DND-41 (cell line): ENCODE measurements around the gene NSD1.

Source experiments
- ATAC-seq: fragments of 200-7000 bp; cut with Tn5 transposase; 3 replicates; pipeline ENCODE4 v1.9.1; 2021; ENCODE audit warnings: low read depth; ENCODE audit not compliant: insufficient read depth
- DNase-seq: peaks from one replicate; pipeline ENCODE4 v3.0.0-alpha.2; 2020
- H2AFZ ChIP-seq: 2 replicates; pipeline ENCODE4 v1.6.0; 2012; ENCODE audit warnings: low read depth, low read length
- H3K27ac ChIP-seq: 2 replicates; pipeline ENCODE4 v1.5.1; 2012; ENCODE audit warnings: low read length, inconsistent platforms
- H3K27me3 ChIP-seq: fragments of 200-600 bp; sonication (generic); 2 replicates; pipeline ENCODE4 v1.6.0; 2012; ENCODE audit warnings: low read length, mild to moderate bottlenecking, inconsistent platforms; ENCODE audit not compliant: insufficient read depth, poor library complexity
- H3K36me3 ChIP-seq: 2 replicates; pipeline ENCODE4 v1.5.1; 2012; ENCODE audit warnings: low read length, inconsistent platforms; ENCODE audit not compliant: insufficient read depth
- H3K4me1 ChIP-seq: 2 replicates; pipeline ENCODE4 v1.5.1; 2012; ENCODE audit warnings: mild to moderate bottlenecking, low read length; ENCODE audit not compliant: insufficient read depth
- H3K4me2 ChIP-seq: 2 replicates; pipeline ENCODE4 v1.6.0; 2012; ENCODE audit warnings: mild to moderate bottlenecking, moderate library complexity, low read length, inconsistent platforms; ENCODE audit not compliant: insufficient read depth
- H3K4me3 ChIP-seq, 2 experiments: fragments of 200-600 bp in 1 of 2; shearing (Covaris generic) in 1 of 2; 2 replicates each; pipeline ENCODE4 v1.5.1; 2012 to 2016; ENCODE audit warnings: inconsistent platforms in 2 of 2, low read length in 2 of 2, mild to moderate bottlenecking in 2 of 2, low read depth in 1 of 2, moderate library complexity in 1 of 2
- H3K79me2 ChIP-seq: 2 replicates; pipeline ENCODE4 v1.6.0; 2012; ENCODE audit warnings: low read length, inconsistent platforms; ENCODE audit not compliant: insufficient read depth
- H3K9ac ChIP-seq: 2 replicates; pipeline ENCODE4 v1.6.0; 2012; ENCODE audit warnings: low read depth, mild to moderate bottlenecking, inconsistent platforms, low read length, moderate library complexity
- H3K9me3 ChIP-seq: 2 replicates; pipeline ENCODE4 v1.5.1; 2012; ENCODE audit warnings: low read length, moderate library complexity, mild to moderate bottlenecking, inconsistent platforms; ENCODE audit not compliant: insufficient read depth, severe bottlenecking
- H4K20me1 ChIP-seq: 2 replicates; pipeline ENCODE4 v1.6.0; 2012; ENCODE audit warnings: low read length; ENCODE audit not compliant: insufficient read depth
- EZH2 ChIP-seq: IDR thresholded peaks from 3 replicates; pipeline ENCODE4 v1.6.1; 2012; ENCODE audit warnings: borderline replicate concordance, low read depth, mild to moderate bottlenecking, moderate library complexity, low read length, inconsistent platforms; ENCODE audit not compliant: severe bottlenecking
- TF ChIP-seq, protein P1 (sequence below): IDR thresholded peaks from 2 replicates; pipeline ENCODE4 v1.5.1; 2012; ENCODE audit warnings: borderline replicate concordance, low read length, moderate library complexity, mild to moderate bottlenecking; ENCODE audit not compliant: poor library complexity, severe bottlenecking; ENCODE audit errors: extremely low read depth

NSD1 gene

DNA sequence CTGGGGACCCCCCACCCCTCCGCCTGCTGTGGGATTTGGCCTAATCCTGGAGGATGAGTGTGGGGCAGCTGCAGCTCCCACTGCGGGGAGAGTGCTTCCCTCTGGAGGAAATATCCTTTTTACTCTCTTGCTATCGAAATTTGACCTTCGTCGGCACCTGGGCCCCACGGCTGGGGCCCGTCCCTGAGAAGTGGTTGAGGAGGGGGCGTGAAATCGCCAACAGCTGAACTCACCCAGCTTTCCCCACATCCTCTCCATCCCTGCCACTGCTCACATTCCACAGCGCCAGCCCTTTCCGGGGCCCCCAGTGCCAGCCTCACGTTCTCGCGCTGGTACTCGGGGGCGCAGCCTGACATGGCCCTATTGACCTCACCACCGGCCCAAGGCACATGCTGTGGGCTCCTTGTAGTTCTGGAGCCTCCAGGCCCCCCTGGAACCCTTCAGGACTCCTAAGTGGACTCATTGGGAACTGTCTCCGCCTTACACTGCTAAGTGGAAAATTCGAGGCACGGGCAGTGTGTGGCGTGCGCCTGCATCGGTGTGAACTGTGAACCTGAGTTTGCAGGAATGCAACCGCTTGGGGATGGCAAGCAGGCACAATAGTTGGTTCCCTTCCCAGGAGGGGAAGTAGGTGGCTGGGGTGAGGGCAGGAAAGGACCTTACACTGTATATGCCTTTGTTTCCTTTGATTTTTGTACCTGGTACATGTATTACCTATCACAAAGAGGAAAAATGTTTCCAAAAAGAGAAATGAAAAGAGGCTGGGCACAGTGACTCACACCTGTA is 27.7 kb upstream of the NSD1 start:
- ATAC-seq: no peak
- Histone ChIP-seq H3K79me2 (no peaks in the 10 kb centered on the region), H3K4me1 (no peaks in the 10 kb centered on the region), H3K4me2 (no peak overlapping the region), H2AFZ (no peak overlapping the region), H3K27me3 (no peaks in the 10 kb centered on the region), H3K9me3 (no peaks in the 10 kb centered on the region), H3K9ac (no peak overlapping the region), H3K4me3 (no peak overlapping the region), H4K20me1 (no peaks in the 10 kb centered on the region), H3K36me3 (no peaks in the 10 kb centered on the region), H3K27ac (no peak overlapping the region)
- TF ChIP-seq EZH2: no peak
- TF ChIP-seq, protein P1, sequence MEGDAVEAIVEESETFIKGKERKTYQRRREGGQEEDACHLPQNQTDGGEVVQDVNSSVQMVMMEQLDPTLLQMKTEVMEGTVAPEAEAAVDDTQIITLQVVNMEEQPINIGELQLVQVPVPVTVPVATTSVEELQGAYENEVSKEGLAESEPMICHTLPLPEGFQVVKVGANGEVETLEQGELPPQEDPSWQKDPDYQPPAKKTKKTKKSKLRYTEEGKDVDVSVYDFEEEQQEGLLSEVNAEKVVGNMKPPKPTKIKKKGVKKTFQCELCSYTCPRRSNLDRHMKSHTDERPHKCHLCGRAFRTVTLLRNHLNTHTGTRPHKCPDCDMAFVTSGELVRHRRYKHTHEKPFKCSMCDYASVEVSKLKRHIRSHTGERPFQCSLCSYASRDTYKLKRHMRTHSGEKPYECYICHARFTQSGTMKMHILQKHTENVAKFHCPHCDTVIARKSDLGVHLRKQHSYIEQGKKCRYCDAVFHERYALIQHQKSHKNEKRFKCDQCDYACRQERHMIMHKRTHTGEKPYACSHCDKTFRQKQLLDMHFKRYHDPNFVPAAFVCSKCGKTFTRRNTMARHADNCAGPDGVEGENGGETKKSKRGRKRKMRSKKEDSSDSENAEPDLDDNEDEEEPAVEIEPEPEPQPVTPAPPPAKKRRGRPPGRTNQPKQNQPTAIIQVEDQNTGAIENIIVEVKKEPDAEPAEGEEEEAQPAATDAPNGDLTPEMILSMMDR: no peak
- DNase-seq: no peak

DNA sequence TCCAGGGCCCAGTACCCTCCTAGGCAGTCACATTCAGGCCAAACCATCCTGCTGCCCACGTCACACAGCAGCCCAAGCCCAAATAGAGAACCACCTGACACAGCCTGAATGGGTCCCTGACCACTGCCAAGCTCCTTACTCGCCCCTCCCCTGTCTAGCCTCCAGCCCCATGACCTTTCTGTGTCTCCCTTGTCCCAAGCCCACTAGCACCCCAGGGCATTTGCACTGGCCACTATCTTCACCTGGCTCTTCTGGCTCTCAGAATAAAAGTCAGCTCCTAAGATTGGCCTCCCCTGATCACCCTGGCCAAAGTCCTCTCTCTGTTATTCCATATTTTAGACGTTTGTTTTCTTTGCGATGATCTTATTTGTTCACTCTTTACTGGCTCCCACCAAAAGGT is 26.4 kb upstream of the NSD1 start:
- DNase-seq: no peak
- no peak overlapping the region for H3K9ac ChIP-seq
- no peak overlapping the region for H3K4me2 ChIP-seq
- no peak for ATAC-seq
- no peaks in the 10 kb centered on the region for H3K27me3 ChIP-seq
- no peak overlapping the region for H3K4me3 ChIP-seq
- no peak overlapping the region for H2AFZ ChIP-seq
- no peak for TF ChIP-seq EZH2
- TF ChIP-seq, protein P1: no peak
- no peaks in the 10 kb centered on the region for H3K79me2 ChIP-seq
- H3K27ac ChIP-seq: no peak overlapping the region
- H3K36me3 ChIP-seq: no peaks in the 10 kb centered on the region
- no peaks in the 10 kb centered on the region for H3K9me3 ChIP-seq
- 0 out of 2 replicates have a peak, but pooled peaks cover 2% of the 10 kb centered on the region for H3K4me1 ChIP-seq
- H4K20me1 ChIP-seq: no peaks in the 10 kb centered on the region

DNA sequence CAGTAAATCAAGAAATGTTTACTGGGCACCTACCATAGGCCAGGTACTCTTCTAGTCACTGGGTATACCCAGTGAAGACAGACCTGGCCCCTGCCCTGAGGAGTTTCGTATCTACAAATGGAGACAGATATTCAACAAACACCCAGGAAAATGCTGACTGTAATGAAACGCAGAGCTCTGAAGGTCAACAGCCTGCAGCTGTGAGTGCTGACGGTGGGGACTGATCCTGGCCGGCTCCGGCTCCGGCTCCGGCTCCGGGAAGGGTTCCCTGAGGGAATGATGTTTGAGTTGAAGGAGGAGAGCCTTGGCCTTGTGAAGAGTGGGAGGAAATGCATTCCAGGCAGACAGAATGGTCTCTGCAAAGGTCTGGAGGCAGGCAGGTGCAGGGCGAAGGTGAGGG is 23.8 kb upstream of the NSD1 start:
- no peak overlapping the region for H3K27ac ChIP-seq
- ATAC-seq (no peak), DNase-seq (no peak)
- H3K27me3 ChIP-seq: no peaks in the 10 kb centered on the region
- no peaks in the 10 kb centered on the region for H3K9me3 ChIP-seq
- H3K9ac ChIP-seq: no peak overlapping the region
- H3K4me1 ChIP-seq: peaks cover 7% of the 10 kb centered on the region; the same call in 1 of the 2 replicates
- no peaks in the 10 kb centered on the region for H3K79me2 ChIP-seq
- no peak overlapping the region for H3K4me3 ChIP-seq
- no peaks in the 10 kb centered on the region for H4K20me1 ChIP-seq
- TF ChIP-seq, protein P1: no peak
- TF ChIP-seq EZH2: no peak
- no peak overlapping the region for H2AFZ ChIP-seq
- H3K36me3 ChIP-seq: no peaks in the 10 kb centered on the region
- no peak overlapping the region for H3K4me2 ChIP-seq
